HL-60 (cell line): Measurements from ENCODE around the gene HTR3A.

Experiments used
- CTCF ChIP-seq: IDR thresholded peaks from one replicate; pipeline ENCODE4 v1.5.1; 2011; ENCODE audit warnings: low read length, control low read depth, inconsistent platforms; ENCODE audit not compliant: insufficient read depth
- POLR2AphosphoS5 ChIP-seq: IDR thresholded peaks from 2 replicates; pipeline ENCODE4 v1.6.1; 2012; ENCODE audit warnings: low read depth

DNA sequence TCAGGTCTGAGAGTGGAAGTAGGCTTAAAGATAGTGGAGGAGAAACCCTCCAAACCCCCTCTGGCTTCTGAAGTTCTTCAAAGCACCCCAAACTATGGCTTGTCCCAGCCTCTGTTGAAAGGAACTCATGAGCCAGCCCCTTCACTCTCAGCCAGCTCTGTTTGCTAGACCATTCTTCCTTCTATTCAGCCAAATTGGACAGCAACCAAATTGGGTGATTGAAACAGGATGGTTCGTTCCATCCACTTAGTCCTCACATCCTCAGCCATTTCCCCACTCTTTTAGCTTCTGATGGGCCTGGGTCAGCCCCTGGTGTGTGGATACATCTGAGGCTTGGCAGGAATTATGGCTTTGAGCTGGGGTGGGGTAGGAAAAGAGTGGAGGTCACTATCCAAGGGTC lies 4.5 kb downstream of the HTR3A start:
- TF ChIP-seq CTCF = no peak
- no peak for TF ChIP-seq POLR2AphosphoS5
